H1 (cell line): ENCODE results near the gene PRAME. TPM values are rescaled to one million over a fixed set of nuclear protein-coding genes. Genes with fewer than 3 reads are reported as not detected.

ENCODE experiments used
- ATF3 ChIP-seq: IDR thresholded peaks from 2 replicates; pipeline ENCODE4 v1.6.1; 2011; ENCODE audit warnings: low read depth, mild to moderate bottlenecking, low read length; ENCODE audit not compliant: insufficient read depth
- KDM1A ChIP-seq: fragments of 200-600, 300-600 bp; sonication (generic); IDR thresholded peaks from 2 replicates; pipeline ENCODE4 v1.7.1; 2016; ENCODE audit warnings: mild to moderate bottlenecking, low read length, borderline replicate concordance
- POU5F1 ChIP-seq: IDR thresholded peaks from 2 replicates; pipeline ENCODE4 v1.6.1; 2011; ENCODE audit warnings: low read depth, mild to moderate bottlenecking, low read length, moderate library complexity
- TEAD4 ChIP-seq: IDR thresholded peaks from 2 replicates; pipeline ENCODE4 v1.6.1; 2012; ENCODE audit warnings: low read depth, low read length, inconsistent platforms, mixed read lengths
- polyA plus RNA-seq, 7 experiments: library from polyadenylated mRNA; depleted of rRNA in 3 of 7; stranded (reverse) in 5 of 7; unstranded in 2 of 7; fragments of >200 nt in 5 of 7; fragments of 200-250 nt in 2 of 7; gene quantifications; 1 replicate in 5 of 7; 2 replicates in 1 of 7; 4 replicates in 1 of 7; pipeline versions ENCODE4 v1.2.1 to v1.2.3, GENCODE V29; 2011 to 2013; ENCODE audit warnings: missing spikeins in 2 of 7, mixed read lengths in 2 of 7
- total RNA-seq: library from RNA; stranded (reverse); fragmentation: NEBNext Ultra II Directional; extraction: Animal tissue kit (Norgen Biotek cat#: 25700); gene quantifications from 2 replicates; pipeline ENCODE4 v1.2.1, GENCODE V29; 2021

Gene PRAME
- total and polyA plus RNA-seq, 2 of the 8 experiments (the other 6 are each of a cell fraction or from before 2014, with no cell fraction given): 0.15 to 1.1 TPM

GRCh38 chr22:22555596-22555995 is 3.5 kb downstream of the PRAME start (continued):
- TF ChIP-seq POU5F1 (no peak), TEAD4 (no peak), ATF3 (no peak), KDM1A (no peak)
